ENCODE results near the gene CADM2.

DNA sequence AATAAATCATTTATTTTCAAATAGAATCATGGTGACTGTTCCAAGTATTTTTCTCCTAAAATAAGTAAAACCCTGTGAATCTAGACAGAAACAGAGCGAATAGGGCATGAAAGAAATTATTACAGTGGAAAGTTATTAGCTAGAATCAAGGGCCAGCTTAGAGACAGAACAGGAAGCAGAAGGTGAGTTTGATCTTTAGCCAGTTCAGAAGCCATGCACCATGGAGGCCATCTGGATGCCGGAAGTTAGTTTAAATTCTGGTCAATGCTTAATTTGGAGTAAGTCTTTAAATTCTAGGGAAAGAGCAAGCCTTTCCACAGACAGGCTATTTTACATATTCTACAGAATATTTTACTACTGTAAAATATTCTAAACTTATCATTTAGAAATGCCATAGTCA, 574.8 kb downstream of the CADM2 start:
- TF ChIP-seq, protein P1, sequence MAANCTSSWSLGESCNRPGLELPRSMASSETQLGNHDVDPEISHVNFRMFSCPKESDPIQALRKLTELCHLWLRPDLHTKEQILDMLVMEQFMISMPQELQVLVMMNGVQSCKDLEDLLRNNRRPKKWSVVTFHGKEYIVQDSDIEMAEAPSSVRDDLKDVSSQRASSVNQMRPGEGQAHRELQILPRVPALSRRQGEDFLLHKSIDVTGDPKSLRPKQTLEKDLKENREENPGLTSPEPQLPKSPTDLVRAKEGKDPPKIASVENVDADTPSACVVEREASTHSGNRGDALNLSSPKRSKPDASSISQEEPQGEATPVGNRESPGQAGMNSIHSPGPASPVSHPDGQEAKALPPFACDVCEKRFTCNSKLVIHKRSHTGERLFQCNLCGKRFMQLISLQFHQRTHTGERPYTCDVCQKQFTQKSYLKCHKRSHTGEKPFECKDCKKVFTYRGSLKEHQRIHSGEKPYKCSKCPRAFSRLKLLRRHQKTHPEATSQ (tag by site-specific recombination; IDR thresholded peaks at IDR 0.05) = no peak
- TF ChIP-seq ZNF530 (tag by site-specific recombination; IDR thresholded peaks at IDR 0.05; ENCODE audit: low read depth) (no peak), ZNF658 (tag by site-specific recombination; IDR thresholded peaks at IDR 0.05) (no peak), ZNF433 (tag by site-specific recombination; IDR thresholded peaks at IDR 0.05; ENCODE audit: low read depth) (no peak), ZNF292 (tag by site-specific recombination; IDR thresholded peaks at IDR 0.05; ENCODE audit: borderline replicate concordance, low read depth) (no peak)
- TF ChIP-seq, protein P2, sequence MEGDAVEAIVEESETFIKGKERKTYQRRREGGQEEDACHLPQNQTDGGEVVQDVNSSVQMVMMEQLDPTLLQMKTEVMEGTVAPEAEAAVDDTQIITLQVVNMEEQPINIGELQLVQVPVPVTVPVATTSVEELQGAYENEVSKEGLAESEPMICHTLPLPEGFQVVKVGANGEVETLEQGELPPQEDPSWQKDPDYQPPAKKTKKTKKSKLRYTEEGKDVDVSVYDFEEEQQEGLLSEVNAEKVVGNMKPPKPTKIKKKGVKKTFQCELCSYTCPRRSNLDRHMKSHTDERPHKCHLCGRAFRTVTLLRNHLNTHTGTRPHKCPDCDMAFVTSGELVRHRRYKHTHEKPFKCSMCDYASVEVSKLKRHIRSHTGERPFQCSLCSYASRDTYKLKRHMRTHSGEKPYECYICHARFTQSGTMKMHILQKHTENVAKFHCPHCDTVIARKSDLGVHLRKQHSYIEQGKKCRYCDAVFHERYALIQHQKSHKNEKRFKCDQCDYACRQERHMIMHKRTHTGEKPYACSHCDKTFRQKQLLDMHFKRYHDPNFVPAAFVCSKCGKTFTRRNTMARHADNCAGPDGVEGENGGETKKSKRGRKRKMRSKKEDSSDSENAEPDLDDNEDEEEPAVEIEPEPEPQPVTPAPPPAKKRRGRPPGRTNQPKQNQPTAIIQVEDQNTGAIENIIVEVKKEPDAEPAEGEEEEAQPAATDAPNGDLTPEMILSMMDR (tag by site-specific recombination; IDR thresholded peaks at IDR 0.05) = no peak
